ENCODE measurements around the gene RASGRP4. TPM values are rescaled to one million over a fixed set of nuclear protein-coding genes. Genes with fewer than 3 reads are reported as not detected.

Gene RASGRP4
- total and polyA plus RNA-seq, 2 donors (not counting 1 experiment from before 2014, with no cell fraction given): not detected

- H3K27ac ChIP-seq (ENCODE audit: insufficient read depth, low read length): peak overlapping the region; percentile 94
- H3K36me3 ChIP-seq (ENCODE audit: control insufficient read depth, insufficient read depth, low read length): peaks cover 16% of the 10 kb centered on the region
- no peaks in the 10 kb centered on the region for H3K27me3 ChIP-seq (ENCODE audit: control insufficient read depth, insufficient read depth, low read length)
- no peaks in the 10 kb centered on the region for H4K20me1 ChIP-seq (ENCODE audit: control insufficient read depth, extremely low read depth, insufficient read depth, low read length)
- peak; percentile 75 to 82 for DNase-seq (ENCODE audit: low read depth in 2 of 2)
- H3K4me1 ChIP-seq (ENCODE audit: control insufficient read depth, extremely low read depth, insufficient read depth, low read length): peaks cover 14% of the 10 kb centered on the region
- H3K9ac ChIP-seq (ENCODE audit: insufficient read depth, low read length): peak overlapping the region; percentile 88
- H3K4me2 ChIP-seq (ENCODE audit: extremely low read depth, insufficient read depth, low read length): peak overlapping the region; percentile 99
- TF ChIP-seq EZH2 (IDR thresholded peaks at IDR 0.05; ENCODE audit: low read length, missing control alignments): no peak
- no peak for TF ChIP-seq CTCF (conservative IDR thresholded peaks at IDR 0.05 in 1 of 2, IDR thresholded peaks at IDR 0.05 in 1 of 2; ENCODE audit: low read depth in 1 of 2, low read length in 2 of 2)
- peak overlapping the region; percentile 26 for H2AFZ ChIP-seq (ENCODE audit: low read length)
- peaks cover 14% of the 10 kb centered on the region for H3K79me2 ChIP-seq (ENCODE audit: control insufficient read depth, insufficient read depth, low read length)
- H3K4me3 ChIP-seq (replicated peaks in 1 of 4; ENCODE audit: control extremely low read depth in 1 of 4, insufficient read depth in 1 of 4, low read depth in 3 of 4, low read length in 4 of 4): peak overlapping the region; percentile 86 to 97 (median 92)
- H3K9me3 ChIP-seq (ENCODE audit: control insufficient read depth, insufficient read depth, low read depth, low read length): no peaks in the 10 kb centered on the region
Observed at GRCh38 chr19:38389101-38389925, 36.7 kb downstream of the RASGRP4 start.

GRCh38 chr19:38388349-38389100 is 37.5 kb downstream of the RASGRP4 start, which contains the start of gene SPRED3:
Gene SPRED3 (plus strand): TSS chr19:38388697. CDS start chr19:38390303, 1,606 bp downstream.
- Histone ChIP-seq H3K27ac (ENCODE audit: insufficient read depth, low read length) (peak within 1 kb of the TSS; percentile 94), H3K79me2 (ENCODE audit: control insufficient read depth, insufficient read depth, low read length) (peaks cover 14% of the 10 kb centered on the region), H3K4me1 (ENCODE audit: control insufficient read depth, extremely low read depth, insufficient read depth, low read length) (peaks cover 14% of the 10 kb centered on the region), H3K9ac (ENCODE audit: insufficient read depth, low read length) (peak within 1 kb of the TSS; percentile 88), H4K20me1 (ENCODE audit: control insufficient read depth, extremely low read depth, insufficient read depth, low read length) (no peaks in the 10 kb centered on the region), H3K9me3 (ENCODE audit: control insufficient read depth, insufficient read depth, low read depth, low read length) (no peaks in the 10 kb centered on the region), H3K4me3 (replicated peaks in 1 of 4; ENCODE audit: control extremely low read depth in 1 of 4, insufficient read depth in 1 of 4, low read depth in 3 of 4, low read length in 4 of 4) (peak within 1 kb of the TSS; percentile 86 to 97 (median 92)), H2AFZ (ENCODE audit: low read length) (peak within 1 kb of the TSS; percentile 74), H3K36me3 (ENCODE audit: control insufficient read depth, insufficient read depth, low read length) (peaks cover 11% of the 10 kb centered on the region), H3K4me2 (ENCODE audit: extremely low read depth, insufficient read depth, low read length) (peak within 1 kb of the TSS; percentile 99), H3K27me3 (ENCODE audit: control insufficient read depth, insufficient read depth, low read length) (no peaks in the 10 kb centered on the region)
- TF ChIP-seq CTCF (conservative IDR thresholded peaks at IDR 0.05 in 1 of 2, IDR thresholded peaks at IDR 0.05 in 1 of 2; ENCODE audit: low read depth in 1 of 2, low read length in 2 of 2) (no peak), EZH2 (IDR thresholded peaks at IDR 0.05; ENCODE audit: low read length, missing control alignments) (no peak)
- peak; percentile 70 to 79 for DNase-seq (ENCODE audit: low read depth in 2 of 2)
